Inflammatory macrophage treated with lipopolysaccharide for 4 hours (primary cell): Measurements from ENCODE around the gene TBCD.
A peak's percentile ranks its signal among the peaks of the same experiment; 100 is the strongest.

ENCODE experiments used
- DNase-seq: peaks from one replicate; pipeline ENCODE4 v3.0.0-alpha.2; 2020

TBCD gene

DNA sequence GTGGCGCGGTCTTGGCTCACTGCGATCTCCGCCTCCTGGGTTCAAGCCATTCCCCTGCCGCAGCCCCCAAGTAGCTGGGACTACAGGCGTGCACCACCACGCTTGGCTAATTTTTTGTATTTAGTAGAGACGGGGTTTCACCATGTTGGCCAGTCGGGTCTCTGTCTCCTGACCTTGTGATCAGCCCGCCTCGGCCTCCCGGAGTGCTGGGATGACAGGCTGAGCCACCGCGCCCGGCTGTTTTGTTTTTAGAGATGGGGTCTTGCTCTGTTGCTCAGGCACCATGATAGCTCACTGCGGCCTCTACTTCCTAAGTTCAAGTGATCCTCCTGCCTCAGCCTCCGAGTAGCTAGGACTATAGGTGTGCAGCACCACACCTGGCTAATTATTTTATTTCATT is 60.7 kb downstream of the TBCD start:
- DNase-seq: no peak

GRCh38 chr17:82813299-82814051 is 61.6 kb downstream of the TBCD start:
- DNase-seq: no peak

- no peak for DNase-seq
These were observed 63.0 kb downstream of the TBCD start for GRCh38 chr17:82814834-82815233.

- no peak for DNase-seq
These were observed 63.5 kb downstream of the TBCD start for GRCh38 chr17:82815354-82815753.

- no peak for DNase-seq
These were observed 64.0 kb downstream of the TBCD start for GRCh38 chr17:82815790-82816305.

DNA sequence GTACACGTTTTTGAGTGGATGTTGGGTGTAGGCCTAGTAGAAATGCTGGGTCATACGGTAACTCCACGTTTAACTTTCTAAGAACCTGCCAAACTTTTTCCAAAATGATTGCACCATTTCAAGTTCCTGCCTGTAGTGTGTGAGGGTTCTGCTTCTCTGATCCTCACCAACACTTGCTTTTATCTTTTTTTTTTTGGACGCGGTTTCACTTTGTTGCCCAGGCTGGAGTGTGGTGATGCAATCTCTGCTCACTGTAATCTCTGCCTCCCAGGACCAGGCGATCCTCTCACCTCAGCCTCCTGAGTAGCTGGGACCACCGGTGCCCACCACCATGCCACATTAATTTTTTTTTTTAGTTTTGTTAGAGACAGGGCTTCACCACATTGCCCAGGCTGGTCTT is 64.5 kb downstream of the TBCD start:
- no peak for DNase-seq

DNA sequence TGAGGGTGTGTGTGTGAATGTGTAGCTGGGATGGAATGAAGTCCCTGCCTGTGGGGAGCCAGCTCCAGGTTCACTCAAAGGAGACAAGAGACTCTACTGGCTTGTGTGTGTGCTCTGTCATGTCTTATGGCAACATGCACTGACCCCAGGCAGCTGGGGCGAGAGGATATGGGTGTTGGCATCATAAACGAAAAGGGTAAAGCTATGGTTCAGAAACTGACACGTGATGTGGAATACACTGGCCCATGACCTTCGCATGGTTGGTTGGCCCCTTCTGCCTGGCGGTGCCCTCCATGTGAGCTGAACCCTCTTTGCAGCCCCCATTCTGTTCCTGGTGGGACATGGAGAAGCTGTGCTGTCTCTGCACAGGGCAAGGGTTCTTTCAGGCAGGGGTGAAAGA is 66.1 kb downstream of the TBCD start:
- no peak for DNase-seq

GRCh38 chr17:82820278-82821251 is 68.7 kb downstream of the TBCD start:
- no peak for DNase-seq

GRCh38 chr17:82821554-82821953 is 69.7 kb downstream of the TBCD start:
- DNase-seq: no peak

DNA sequence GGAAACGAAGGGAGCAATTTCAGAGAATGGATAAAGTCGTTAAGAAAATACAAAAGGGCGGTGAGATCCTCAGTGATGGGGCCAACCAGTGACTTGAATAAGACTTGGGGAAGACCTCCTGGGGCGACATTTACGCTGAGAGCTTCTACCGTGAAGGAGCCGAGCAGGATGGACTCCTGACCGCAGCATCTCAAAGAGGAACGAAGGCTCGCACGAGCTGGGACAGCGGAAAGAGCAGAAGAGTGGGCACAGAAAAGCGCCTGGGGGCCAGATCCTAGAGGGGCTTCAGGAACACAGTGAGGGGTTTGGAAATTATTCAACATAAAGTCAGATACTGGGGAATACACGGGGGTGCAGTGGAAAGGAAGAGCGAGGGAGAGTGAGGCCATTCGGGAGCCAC is 70.4 kb downstream of the TBCD start:
- no peak for DNase-seq

DNA sequence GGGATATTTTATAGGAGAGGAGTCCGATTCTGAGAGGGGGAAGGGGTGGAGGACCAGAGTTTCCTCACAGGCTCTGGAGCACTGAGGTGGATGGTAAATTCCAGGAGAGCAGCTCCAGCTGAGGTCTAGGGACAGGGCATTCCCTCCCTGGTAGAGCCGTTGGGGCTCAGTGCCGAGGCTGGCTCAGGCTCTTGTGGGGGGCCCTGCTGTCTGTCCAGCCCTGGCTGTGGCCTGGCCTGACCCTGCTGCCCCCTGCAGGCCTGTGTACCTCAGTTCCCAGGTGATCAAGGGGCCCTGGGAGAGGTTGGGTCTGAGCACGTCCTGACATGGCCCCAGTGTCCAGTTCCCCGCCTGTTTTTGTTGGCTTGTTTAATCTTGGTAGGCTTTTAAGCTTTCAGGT is 71.1 kb downstream of the TBCD start:
- DNase-seq: no peak

DNA sequence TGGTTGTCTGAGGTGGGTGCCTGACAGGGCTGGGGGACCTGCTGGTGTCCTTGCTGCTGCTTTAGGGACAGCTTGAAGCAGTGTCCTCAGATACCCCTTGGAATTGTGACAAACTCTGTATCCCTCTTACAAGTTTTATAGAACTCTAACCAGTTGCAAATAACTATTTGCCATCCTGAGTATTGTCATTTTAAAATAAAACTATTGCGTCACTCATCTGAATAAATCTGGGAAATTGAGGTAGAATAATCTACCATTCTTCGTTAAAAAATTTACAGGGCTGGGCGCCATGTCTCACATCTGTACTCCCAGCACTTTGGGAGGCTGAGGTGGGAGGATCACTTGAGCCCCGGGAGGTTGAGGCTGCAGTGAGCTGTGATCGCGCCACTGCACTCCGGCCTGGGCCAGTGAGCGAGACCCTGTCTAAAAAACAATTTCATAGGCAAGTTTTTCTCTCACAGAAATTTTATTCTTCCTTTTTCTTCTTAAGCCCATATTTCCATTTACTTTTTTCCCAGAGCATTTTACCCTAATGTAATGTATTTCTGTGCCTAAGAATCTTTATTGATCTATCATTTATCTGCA is 73.8 kb downstream of the TBCD start:
- DNase-seq: no peak

DNA sequence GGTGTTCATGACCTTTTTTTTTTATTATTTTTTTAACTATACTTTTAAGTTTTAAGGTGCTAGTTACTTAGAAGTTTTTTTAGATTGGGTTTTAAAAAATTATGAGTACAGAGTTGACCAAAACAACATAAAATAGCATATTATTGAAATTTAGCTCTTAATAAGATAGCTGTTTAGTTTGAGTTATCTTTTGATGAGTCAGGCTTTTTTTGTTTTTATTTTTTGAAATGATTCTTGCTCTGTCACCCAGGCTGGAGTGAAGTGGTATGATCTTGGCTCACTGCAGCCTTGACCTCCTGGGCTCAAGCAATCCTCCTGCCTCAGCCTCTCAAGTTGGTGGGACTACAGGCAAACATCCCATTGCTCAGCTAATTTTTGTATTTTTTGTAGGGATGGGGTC is 74.3 kb downstream of the TBCD start:
- no peak for DNase-seq

DNA sequence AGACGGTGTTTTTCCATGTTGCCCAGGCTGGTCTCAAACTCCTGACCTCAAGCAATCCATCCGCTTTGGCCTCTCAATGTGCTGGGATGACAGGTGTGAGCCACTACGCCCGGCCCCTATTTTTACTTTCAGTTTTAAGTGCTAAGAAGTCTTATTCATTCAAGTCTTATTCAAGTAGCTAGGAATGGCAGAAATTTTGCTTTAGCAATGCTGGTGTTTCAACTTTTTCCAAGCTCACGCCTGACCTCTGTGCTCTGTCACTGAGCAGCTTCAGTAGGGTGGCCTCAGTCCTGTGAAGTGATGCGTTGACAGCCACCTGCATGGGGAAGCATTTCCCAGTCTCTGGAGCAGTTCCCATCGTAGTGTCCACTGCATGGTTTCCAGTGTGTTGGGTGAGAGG is 75.1 kb downstream of the TBCD start:
- DNase-seq: no peak

DNA sequence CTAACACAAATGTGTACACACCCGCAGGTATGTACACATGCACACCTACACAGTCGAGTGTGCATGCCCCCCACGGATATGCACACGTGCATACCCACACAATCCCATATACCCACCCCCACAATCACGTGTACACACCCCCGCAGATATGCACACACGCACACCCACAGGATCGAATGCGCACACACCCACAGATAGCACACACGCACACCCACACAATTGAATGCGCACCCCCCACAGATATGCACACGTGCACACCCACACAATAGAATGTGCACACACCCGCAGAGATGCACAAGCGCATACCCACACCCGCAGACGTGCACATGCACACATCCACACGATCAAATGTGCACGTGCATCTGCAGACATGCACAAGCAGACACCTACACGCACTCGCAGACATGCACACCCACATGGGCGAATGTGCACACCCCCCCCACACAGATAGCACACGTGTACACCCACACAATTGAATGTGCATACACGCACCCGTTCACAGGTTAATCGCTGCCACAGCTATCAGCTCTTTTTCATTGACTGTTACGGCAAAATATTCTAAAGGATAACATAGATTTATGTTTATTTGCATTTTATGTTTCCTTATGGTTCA is 77.1 kb downstream of the TBCD start:
- no peak for DNase-seq

GRCh38 chr17:82830249-82830661 is 78.4 kb downstream of the TBCD start:
- no peak for DNase-seq

GRCh38 chr17:82831041-82831817 is 79.4 kb downstream of the TBCD start:
- no peak for DNase-seq

DNA sequence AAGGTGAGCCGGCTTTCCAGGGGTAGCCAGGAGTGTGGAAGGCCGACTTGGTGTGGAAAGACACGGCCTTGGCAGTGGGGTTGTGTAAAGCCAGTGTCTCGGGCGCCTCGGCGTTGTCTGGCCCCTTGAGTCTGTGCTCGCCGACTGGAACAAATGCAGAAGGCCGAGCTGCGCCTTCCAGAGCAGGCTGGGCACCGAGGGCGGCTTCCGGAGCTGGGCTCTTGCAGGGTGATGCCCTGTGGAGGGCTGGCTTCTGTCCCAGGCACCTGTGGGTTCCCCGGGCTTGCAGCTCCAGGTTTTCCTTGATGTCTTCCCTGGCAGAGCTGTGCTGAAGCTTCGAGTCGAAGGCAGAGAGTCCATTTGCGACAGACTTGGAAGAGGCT is 79.9 kb downstream of the TBCD start:
- no peak for DNase-seq

GRCh38 chr17:82832411-82832810 is 80.5 kb downstream of the TBCD start:
- DNase-seq: no peak

- DNase-seq: no peak
These were observed 81.1 kb downstream of the TBCD start for GRCh38 chr17:82832881-82833475.

- DNase-seq: peak; percentile 59
These were observed 83.3 kb downstream of the TBCD start for GRCh38 chr17:82835122-82835521.
